Kidney epithelial cell (primary cell): ENCODE data around the gene CDK9. TPM values are rescaled to one million over a fixed set of nuclear protein-coding genes. Genes with fewer than 3 reads are reported as not detected.
"Not testable (repeated sequence)": the region's sequence is repeated elsewhere in the genome, so short reads cannot be mapped to it uniquely, and the experiment has no call there.

ENCODE experiments used
- DNase-seq: peaks from one replicate; pipeline ENCODE4 v3.0.0-alpha.2; 2010; ENCODE audit warnings: low read depth
- H3K27me3 ChIP-seq: 2 replicates; pipeline ENCODE4 v1.6.0; 2011; ENCODE audit warnings: low read length; ENCODE audit not compliant: control insufficient read depth, insufficient read depth
- H3K36me3 ChIP-seq: 2 replicates; pipeline ENCODE4 v1.5.1; 2011; ENCODE audit warnings: low read length; ENCODE audit not compliant: control insufficient read depth, insufficient read depth
- H3K4me3 ChIP-seq: 2 replicates; pipeline ENCODE4 v1.5.1; 2011; ENCODE audit warnings: low read depth, mild to moderate bottlenecking, control low read depth, low read length
- total RNA-seq: library from RNA; depleted of rRNA; stranded (reverse); fragments of >200 nt; gene quantifications from 2 replicates; pipeline ENCODE4 v1.2.3, GENCODE V29; 2015
- TF ChIP-seq, protein P1 (sequence below): IDR thresholded peaks from 2 replicates; pipeline ENCODE4 v1.5.1; 2011; ENCODE audit warnings: mild to moderate bottlenecking, moderate library complexity, low read length, control low read depth, inconsistent platforms; ENCODE audit not compliant: insufficient read depth, poor library complexity, severe bottlenecking

Gene CDK9
- total RNA-seq, 1 donor from 2014 or later: 47.3 TPM

- TF ChIP-seq, protein P1, sequence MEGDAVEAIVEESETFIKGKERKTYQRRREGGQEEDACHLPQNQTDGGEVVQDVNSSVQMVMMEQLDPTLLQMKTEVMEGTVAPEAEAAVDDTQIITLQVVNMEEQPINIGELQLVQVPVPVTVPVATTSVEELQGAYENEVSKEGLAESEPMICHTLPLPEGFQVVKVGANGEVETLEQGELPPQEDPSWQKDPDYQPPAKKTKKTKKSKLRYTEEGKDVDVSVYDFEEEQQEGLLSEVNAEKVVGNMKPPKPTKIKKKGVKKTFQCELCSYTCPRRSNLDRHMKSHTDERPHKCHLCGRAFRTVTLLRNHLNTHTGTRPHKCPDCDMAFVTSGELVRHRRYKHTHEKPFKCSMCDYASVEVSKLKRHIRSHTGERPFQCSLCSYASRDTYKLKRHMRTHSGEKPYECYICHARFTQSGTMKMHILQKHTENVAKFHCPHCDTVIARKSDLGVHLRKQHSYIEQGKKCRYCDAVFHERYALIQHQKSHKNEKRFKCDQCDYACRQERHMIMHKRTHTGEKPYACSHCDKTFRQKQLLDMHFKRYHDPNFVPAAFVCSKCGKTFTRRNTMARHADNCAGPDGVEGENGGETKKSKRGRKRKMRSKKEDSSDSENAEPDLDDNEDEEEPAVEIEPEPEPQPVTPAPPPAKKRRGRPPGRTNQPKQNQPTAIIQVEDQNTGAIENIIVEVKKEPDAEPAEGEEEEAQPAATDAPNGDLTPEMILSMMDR: no peak
- Histone ChIP-seq H3K36me3 (no peaks in the 10 kb centered on the region), H3K4me3 (no peak overlapping the region), H3K27me3 (peaks cover 5% of the 10 kb centered on the region)
- DNase-seq: no peak
Observed at GRCh38 chr9:127780126-127780885, 5.5 kb upstream of the CDK9 start.

- not testable (repeated sequence) for H3K4me3 ChIP-seq, H3K36me3 ChIP-seq, H3K27me3 ChIP-seq, DNase-seq
Observed at GRCh38 chr9:127780909-127781308, 4.9 kb upstream of the CDK9 start.

DNA sequence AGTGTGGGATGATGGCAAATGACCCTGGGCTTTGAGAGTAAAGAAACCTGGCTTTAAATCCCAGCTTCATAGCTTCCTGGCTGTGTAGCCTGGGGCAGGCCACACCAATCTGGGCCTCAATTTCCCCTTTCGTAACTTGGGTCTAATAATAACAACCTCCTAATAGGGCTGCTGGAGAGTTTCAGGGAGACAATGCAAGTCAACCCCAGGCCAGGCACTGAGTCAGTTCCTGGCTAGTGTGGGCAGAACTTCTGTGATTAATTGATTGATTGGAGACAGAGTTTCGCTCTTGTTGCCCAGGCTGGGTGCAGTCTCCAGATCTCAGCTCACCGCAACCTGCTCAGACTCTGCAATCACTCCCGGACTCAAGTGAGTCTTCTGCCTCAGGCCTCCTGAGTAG is 4.0 kb upstream of the CDK9 start:
- H3K36me3 ChIP-seq: no peaks in the 10 kb centered on the region
- H3K27me3 ChIP-seq: peaks cover under 1% of the 10 kb centered on the region
- H3K4me3 ChIP-seq: no peak overlapping the region
- no peak for DNase-seq
- TF ChIP-seq, protein P1: no peak

- no peaks in the 10 kb centered on the region for H3K27me3 ChIP-seq
- H3K36me3 ChIP-seq: peaks cover 4% of the 10 kb centered on the region
- no peak for DNase-seq
- no peak overlapping the region for H3K4me3 ChIP-seq
- TF ChIP-seq, protein P1: no peak
Observed at GRCh38 chr9:127783111-127784008, 2.5 kb upstream of the CDK9 start.

DNA sequence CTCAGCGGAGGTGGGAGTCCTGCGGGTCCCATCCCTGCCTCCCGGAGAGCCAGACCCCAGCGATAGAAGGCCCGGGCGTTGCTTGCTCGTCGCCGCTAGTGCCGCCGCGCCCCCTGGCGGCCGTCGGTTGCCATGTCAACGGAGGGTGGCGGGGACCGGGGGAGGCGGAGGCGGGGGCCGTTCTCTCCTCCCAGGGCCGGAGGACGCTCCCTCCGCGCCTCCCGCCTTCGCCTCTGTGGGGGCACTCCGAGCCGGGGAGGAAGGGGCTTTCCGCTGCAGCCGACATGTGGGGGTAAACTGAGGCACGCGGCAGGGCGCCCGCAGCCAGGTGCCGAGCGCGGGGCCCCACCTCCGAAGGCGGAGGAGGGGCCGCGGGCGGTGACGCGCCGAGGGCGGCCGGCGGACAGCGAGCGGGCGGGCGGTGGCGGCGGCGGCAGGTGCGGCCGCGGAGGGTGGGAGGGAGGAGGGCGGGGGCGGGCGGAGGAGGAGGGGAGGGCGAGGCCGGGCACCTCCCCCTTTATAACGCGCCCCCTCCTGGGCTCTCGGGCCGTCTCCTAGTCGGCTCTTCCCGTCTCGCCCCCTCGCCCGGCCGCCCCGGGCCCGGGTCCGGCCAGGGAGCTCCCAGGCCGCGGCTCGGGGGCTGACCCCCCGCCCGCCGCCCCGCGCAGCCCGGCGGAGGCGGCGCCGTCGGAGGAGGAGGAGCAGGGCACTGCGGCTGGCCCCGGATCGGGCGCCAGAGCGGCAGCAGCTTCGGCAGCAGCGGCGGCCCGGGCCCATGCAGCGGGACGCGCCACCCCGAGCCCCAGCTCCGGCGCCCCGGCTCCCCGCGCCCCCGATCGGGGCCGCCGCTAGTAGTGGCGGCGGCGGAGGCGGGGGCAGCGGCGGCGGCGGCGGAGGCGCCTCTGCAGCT is 556 bp upstream of the CDK9 start:
- H3K4me3 ChIP-seq: peak overlapping the region; percentile 61
- H3K36me3 ChIP-seq: peaks cover 7% of the 10 kb centered on the region
- TF ChIP-seq, protein P1: peak; percentile 88
- no peak for DNase-seq
- H3K27me3 ChIP-seq: no peaks in the 10 kb centered on the region
